ENCODE data around the gene PROSER3.

- TF ChIP-seq CTCF (IDR thresholded peaks at IDR 0.05) (peak; percentile 80 to 97 (median 89)), POLR2A (IDR thresholded peaks at IDR 0.05) (peak in 1 of 2 donors; percentile 30), EP300 (IDR thresholded peaks at IDR 0.05) (peak in 1 of 2 donors; percentile 65)
These were observed 40.9 kb upstream of the PROSER3 start for GRCh38 chr19:35716801-35717664.

Measured in tibial nerve (tissue), 4 donors.